HUES6 (cell line): ENCODE measurements around the gene FKBP10.

ENCODE experiments used
- H3K27ac ChIP-seq: 2 replicates; pipeline ENCODE4 v1.7.0; 2013; ENCODE audit warnings: low read depth, mild to moderate bottlenecking, low read length, inconsistent platforms
- H3K27me3 ChIP-seq: 2 replicates; pipeline ENCODE4 v1.6.1; 2013; ENCODE audit warnings: low read length; ENCODE audit not compliant: control insufficient read depth, insufficient read depth
- H3K36me3 ChIP-seq: 2 replicates; pipeline ENCODE4 v1.6.1; 2013; ENCODE audit warnings: low read length; ENCODE audit not compliant: control insufficient read depth, insufficient read depth
- H3K4me1 ChIP-seq: 2 replicates; pipeline ENCODE4 v1.6.1; 2013; ENCODE audit warnings: low read length; ENCODE audit not compliant: control insufficient read depth, insufficient read depth
- H3K4me3 ChIP-seq: 2 replicates; pipeline ENCODE4 v1.5.1; 2013; ENCODE audit warnings: low read depth, low read length
- H3K9ac ChIP-seq: one replicate; pipeline ENCODE4 v1.6.1; 2013; ENCODE audit warnings: mild to moderate bottlenecking, low read length
- H3K9me3 ChIP-seq: 2 replicates; pipeline ENCODE4 v1.6.1; 2013; ENCODE audit warnings: low read depth, low read length; ENCODE audit not compliant: control insufficient read depth, insufficient read depth

The FKBP10 gene

GRCh38 chr17:41813152-41813680, 412 bp downstream of the FKBP10 start:
- Histone ChIP-seq H3K4me1 (peaks cover 12% of the 10 kb centered on the region; the same call in 1 of the 2 replicates), H3K36me3 (peaks cover 24% of the 10 kb centered on the region), H3K9me3 (no peaks in the 10 kb centered on the region), H3K9ac (peak overlapping the region; percentile 71), H3K27me3 (peaks cover 11% of the 10 kb centered on the region), H3K27ac (peak overlapping the region; percentile 54; the same call in 1 of the 2 replicates), H3K4me3 (peak overlapping the region; percentile 79)

- Histone ChIP-seq H3K27ac (no peak overlapping the region), H3K36me3 (peaks cover 25% of the 10 kb centered on the region), H3K4me3 (peak overlapping the region; percentile 79), H3K27me3 (peaks cover 11% of the 10 kb centered on the region), H3K4me1 (peaks cover 12% of the 10 kb centered on the region; the same call in 1 of the 2 replicates), H3K9ac (peak overlapping the region; percentile 71), H3K9me3 (no peaks in the 10 kb centered on the region)
Measured at GRCh38 chr17:41813699-41814124, 908 bp downstream of the FKBP10 start.

GRCh38 chr17:41814195-41814594, 1.4 kb downstream of the FKBP10 start:
- Histone ChIP-seq H3K9me3 (no peaks in the 10 kb centered on the region), H3K27ac (no peak overlapping the region), H3K9ac (peak overlapping the region; percentile 71), H3K4me1 (peaks cover 15% of the 10 kb centered on the region), H3K27me3 (peaks cover 11% of the 10 kb centered on the region), H3K4me3 (peak overlapping the region; percentile 79), H3K36me3 (peaks cover 25% of the 10 kb centered on the region)

- Histone ChIP-seq H3K4me3 (no peak overlapping the region), H3K9me3 (no peaks in the 10 kb centered on the region), H3K36me3 (peaks cover 38% of the 10 kb centered on the region), H3K27ac (no peak overlapping the region), H3K27me3 (no peaks in the 10 kb centered on the region), H3K4me1 (peaks cover 18% of the 10 kb centered on the region), H3K9ac (no peak overlapping the region)
Measured at GRCh38 chr17:41816637-41817320, 4.0 kb downstream of the FKBP10 start.

DNA sequence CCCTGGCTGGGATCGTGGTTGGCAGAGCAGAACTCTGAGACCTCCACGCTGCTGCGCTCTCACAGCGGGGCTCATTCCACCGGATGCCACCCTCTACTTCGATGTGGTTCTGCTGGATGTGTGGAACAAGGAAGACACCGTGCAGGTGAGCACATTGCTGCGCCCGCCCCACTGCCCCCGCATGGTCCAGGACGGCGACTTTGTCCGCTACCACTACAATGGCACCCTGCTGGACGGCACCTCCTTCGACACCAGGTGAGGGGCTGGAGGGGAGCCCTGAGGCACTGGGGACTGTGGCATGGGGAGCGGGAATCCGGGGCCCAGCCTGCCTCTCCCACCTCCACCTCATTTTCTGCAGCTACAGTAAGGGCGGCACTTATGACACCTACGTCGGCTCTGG, 5.2 kb downstream of the FKBP10 start:
- Histone ChIP-seq H3K4me1 (peaks cover 18% of the 10 kb centered on the region), H3K9me3 (no peaks in the 10 kb centered on the region), H3K27me3 (no peaks in the 10 kb centered on the region), H3K9ac (no peak overlapping the region), H3K27ac (no peak overlapping the region), H3K36me3 (peaks cover 44% of the 10 kb centered on the region), H3K4me3 (no peak overlapping the region)

DNA sequence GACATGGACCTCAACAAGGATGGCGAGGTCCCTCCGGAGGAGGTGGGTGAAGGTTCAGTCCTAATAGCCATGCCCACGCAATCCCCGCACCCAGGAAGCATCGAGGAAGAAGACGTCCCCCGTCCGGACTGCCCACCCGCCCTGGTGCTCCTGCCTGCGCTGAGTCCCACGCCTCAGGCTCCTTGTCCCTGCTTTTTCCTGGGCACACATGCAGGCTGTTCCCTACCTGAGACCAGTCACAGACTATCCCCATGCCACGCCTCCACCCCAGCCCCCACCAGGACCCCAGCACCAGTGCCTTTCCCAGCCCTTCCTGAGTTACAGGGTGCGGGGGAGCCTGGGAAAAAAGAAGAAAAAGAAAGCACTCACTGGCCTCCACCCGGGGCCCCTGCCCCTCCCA, 9.0 kb downstream of the FKBP10 start:
- Histone ChIP-seq H3K4me1 (peaks cover 10% of the 10 kb centered on the region), H3K27ac (no peak overlapping the region), H3K4me3 (no peak overlapping the region), H3K9me3 (no peaks in the 10 kb centered on the region), H3K27me3 (no peaks in the 10 kb centered on the region), H3K9ac (no peak overlapping the region), H3K36me3 (peaks cover 64% of the 10 kb centered on the region)

DNA sequence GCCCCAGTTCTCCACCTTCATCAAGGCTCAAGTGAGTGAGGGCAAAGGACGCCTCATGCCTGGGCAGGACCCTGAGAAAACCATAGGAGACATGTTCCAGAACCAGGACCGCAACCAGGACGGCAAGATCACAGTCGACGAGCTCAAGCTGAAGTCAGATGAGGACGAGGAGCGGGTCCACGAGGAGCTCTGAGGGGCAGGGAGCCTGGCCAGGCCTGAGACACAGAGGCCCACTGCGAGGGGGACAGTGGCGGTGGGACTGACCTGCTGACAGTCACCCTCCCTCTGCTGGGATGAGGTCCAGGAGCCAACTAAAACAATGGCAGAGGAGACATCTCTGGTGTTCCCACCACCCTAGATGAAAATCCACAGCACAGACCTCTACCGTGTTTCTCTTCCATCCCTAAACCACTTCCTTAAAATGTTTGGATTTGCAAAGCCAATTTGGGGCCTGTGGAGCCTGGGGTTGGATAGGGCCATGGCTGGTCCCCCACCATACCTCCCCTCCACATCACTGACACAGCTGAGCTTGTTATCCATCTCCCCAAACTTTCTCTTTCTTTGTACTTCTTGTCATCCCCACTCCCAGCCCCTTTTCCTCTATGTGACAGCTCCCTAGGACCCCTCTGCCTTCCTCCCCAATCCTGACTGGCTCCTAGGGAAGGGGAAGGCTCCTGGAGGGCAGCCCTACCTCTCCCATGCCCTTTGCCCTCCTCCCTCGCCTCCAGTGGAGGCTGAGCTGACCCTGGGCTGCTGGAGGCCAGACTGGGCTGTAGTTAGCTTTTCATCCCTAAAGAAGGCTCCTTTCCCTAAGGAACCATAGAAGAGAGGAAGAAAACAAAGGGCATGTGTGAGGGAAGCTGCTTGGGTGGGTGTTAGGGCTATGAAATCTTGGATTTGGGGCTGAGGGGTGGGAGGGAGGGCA, 9.7 kb downstream of the FKBP10 start:
- no peak overlapping the region for H3K4me3 ChIP-seq
- no peak overlapping the region for H3K27ac ChIP-seq
- no peak overlapping the region for H3K9ac ChIP-seq

DNA sequence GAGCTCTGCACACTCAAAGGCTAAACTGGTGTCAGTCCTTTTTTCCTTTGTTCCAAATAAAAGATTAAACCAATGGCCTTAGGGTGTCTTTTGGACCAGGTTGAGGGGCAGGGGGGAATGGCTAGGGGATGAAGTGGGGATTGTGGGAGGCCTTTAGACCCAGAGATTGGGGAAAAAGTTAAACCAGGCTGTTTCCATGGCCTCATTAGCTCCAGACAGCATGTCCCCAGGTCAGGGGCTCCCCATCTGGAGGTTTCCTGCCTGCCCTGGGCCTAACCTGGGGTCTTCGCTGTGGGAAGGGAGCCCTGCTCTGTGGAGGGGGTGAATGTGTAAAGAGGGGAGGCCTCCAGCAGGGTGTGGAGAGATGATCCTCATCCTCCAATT, 10.3 kb downstream of the FKBP10 start:
- no peaks in the 10 kb centered on the region for H3K9me3 ChIP-seq
- no peak overlapping the region for H3K9ac ChIP-seq
- H3K27ac ChIP-seq, result no peak overlapping the region
- H3K4me1 ChIP-seq, result peaks cover 10% of the 10 kb centered on the region
- no peaks in the 10 kb centered on the region for H3K27me3 ChIP-seq
- peaks cover 62% of the 10 kb centered on the region for H3K36me3 ChIP-seq
- no peak overlapping the region for H3K4me3 ChIP-seq

More for the DNA sequence above, 9.7 kb downstream of the FKBP10 start:
- Histone ChIP-seq H3K9me3 (no peaks in the 10 kb centered on the region), H3K36me3 (peaks cover 60% of the 10 kb centered on the region), H3K4me1 (peaks cover 10% of the 10 kb centered on the region), H3K27me3 (no peaks in the 10 kb centered on the region)

GRCh38 chr17:41823580-41823979, 10.8 kb downstream of the FKBP10 start:
- H3K4me3 ChIP-seq, result no peak overlapping the region
- no peaks in the 10 kb centered on the region for H3K9me3 ChIP-seq
- H3K4me1 ChIP-seq, result peaks cover 10% of the 10 kb centered on the region
- H3K9ac ChIP-seq, result no peak overlapping the region
- no peaks in the 10 kb centered on the region for H3K27me3 ChIP-seq
- H3K36me3 ChIP-seq, result peaks cover 61% of the 10 kb centered on the region
- no peak overlapping the region for H3K27ac ChIP-seq

GRCh38 chr17:41824086-41824485, 11.3 kb downstream of the FKBP10 start:
- Histone ChIP-seq H3K27me3 (no peaks in the 10 kb centered on the region), H3K36me3 (peaks cover 64% of the 10 kb centered on the region), H3K27ac (no peak overlapping the region), H3K4me3 (no peak overlapping the region), H3K4me1 (peaks cover 8% of the 10 kb centered on the region), H3K9me3 (no peaks in the 10 kb centered on the region), H3K9ac (no peak overlapping the region)
